ENCODE data around the gene SAFB2.

DNA sequence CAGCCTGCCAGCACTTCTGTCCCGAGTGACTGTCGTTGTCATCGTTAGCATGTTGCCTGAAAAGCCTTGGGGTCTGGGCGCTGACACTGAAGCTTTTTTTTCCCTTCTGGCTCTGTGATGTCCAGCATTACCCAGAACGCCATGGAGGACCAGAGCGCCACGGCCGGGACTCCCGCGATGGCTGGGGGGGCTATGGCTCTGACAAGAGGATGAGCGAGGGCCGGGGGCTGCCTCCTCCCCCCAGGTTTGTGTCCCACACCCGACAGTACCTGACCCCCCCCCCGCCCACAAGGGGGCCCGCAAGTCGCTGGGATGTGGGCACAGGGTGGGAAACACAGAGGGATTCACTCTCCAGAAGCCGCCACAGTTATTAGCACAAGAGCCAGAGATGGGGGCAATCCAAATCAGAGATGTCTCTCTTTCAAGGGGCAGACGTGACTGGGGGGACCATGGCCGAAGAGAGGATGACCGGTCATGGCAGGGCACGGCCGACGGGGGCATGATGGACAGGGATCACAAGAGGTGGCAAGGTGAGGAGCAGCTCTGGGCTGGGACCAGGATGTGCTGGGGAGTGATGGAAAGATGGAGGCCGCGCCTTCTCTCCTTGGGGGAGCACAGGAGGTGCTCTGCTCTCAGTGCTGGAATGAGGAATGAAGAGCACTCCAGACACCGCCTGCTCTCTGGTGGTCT, 44.5 kb upstream of the SAFB2 start:
- TF ChIP-seq DPF2 (IDR thresholded peaks at IDR 0.05), result no peak
- TF ChIP-seq, protein P1, sequence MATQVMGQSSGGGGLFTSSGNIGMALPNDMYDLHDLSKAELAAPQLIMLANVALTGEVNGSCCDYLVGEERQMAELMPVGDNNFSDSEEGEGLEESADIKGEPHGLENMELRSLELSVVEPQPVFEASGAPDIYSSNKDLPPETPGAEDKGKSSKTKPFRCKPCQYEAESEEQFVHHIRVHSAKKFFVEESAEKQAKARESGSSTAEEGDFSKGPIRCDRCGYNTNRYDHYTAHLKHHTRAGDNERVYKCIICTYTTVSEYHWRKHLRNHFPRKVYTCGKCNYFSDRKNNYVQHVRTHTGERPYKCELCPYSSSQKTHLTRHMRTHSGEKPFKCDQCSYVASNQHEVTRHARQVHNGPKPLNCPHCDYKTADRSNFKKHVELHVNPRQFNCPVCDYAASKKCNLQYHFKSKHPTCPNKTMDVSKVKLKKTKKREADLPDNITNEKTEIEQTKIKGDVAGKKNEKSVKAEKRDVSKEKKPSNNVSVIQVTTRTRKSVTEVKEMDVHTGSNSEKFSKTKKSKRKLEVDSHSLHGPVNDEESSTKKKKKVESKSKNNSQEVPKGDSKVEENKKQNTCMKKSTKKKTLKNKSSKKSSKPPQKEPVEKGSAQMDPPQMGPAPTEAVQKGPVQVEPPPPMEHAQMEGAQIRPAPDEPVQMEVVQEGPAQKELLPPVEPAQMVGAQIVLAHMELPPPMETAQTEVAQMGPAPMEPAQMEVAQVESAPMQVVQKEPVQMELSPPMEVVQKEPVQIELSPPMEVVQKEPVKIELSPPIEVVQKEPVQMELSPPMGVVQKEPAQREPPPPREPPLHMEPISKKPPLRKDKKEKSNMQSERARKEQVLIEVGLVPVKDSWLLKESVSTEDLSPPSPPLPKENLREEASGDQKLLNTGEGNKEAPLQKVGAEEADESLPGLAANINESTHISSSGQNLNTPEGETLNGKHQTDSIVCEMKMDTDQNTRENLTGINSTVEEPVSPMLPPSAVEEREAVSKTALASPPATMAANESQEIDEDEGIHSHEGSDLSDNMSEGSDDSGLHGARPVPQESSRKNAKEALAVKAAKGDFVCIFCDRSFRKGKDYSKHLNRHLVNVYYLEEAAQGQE (IDR thresholded peaks at IDR 0.05; ENCODE audit: borderline replicate concordance), result no peak
- TF ChIP-seq, protein P1 (CRISPR knock-in tag; IDR thresholded peaks at IDR 0.05; ENCODE audit: low read depth), result no peak
- TF ChIP-seq, protein P2, sequence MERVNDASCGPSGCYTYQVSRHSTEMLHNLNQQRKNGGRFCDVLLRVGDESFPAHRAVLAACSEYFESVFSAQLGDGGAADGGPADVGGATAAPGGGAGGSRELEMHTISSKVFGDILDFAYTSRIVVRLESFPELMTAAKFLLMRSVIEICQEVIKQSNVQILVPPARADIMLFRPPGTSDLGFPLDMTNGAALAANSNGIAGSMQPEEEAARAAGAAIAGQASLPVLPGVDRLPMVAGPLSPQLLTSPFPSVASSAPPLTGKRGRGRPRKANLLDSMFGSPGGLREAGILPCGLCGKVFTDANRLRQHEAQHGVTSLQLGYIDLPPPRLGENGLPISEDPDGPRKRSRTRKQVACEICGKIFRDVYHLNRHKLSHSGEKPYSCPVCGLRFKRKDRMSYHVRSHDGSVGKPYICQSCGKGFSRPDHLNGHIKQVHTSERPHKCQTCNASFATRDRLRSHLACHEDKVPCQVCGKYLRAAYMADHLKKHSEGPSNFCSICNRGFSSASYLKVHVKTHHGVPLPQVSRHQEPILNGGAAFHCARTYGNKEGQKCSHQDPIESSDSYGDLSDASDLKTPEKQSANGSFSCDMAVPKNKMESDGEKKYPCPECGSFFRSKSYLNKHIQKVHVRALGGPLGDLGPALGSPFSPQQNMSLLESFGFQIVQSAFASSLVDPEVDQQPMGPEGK (CRISPR knock-in tag; IDR thresholded peaks at IDR 0.05; ENCODE audit: borderline replicate concordance), result no peak
- no peak for TF ChIP-seq KLF13 (tag; IDR thresholded peaks at IDR 0.05; ENCODE audit: borderline replicate concordance, low read depth)
- TF ChIP-seq, protein P3, sequence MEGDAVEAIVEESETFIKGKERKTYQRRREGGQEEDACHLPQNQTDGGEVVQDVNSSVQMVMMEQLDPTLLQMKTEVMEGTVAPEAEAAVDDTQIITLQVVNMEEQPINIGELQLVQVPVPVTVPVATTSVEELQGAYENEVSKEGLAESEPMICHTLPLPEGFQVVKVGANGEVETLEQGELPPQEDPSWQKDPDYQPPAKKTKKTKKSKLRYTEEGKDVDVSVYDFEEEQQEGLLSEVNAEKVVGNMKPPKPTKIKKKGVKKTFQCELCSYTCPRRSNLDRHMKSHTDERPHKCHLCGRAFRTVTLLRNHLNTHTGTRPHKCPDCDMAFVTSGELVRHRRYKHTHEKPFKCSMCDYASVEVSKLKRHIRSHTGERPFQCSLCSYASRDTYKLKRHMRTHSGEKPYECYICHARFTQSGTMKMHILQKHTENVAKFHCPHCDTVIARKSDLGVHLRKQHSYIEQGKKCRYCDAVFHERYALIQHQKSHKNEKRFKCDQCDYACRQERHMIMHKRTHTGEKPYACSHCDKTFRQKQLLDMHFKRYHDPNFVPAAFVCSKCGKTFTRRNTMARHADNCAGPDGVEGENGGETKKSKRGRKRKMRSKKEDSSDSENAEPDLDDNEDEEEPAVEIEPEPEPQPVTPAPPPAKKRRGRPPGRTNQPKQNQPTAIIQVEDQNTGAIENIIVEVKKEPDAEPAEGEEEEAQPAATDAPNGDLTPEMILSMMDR (IDR thresholded peaks at IDR 0.05 in 2 of 3, conservative IDR thresholded peaks at IDR 0.05 in 1 of 3; ENCODE audit: insufficient read depth in 2 of 3, low read depth in 1 of 3, low read length in 3 of 3), result no peak
- TF ChIP-seq SMARCC2 (IDR thresholded peaks at IDR 0.05; ENCODE audit: low read depth), result no peak

Measured in K562 (cell line).